Natural killer cell (primary cell): Measurements from ENCODE around the gene ARL5C. TPM values are rescaled to one million over a fixed set of nuclear protein-coding genes. Genes with fewer than 3 reads are reported as not detected.

Source experiments
- ATAC-seq, 3 donors: fragments of 150-1000 bp in 2 of 3; fragments of 200-7000 bp in 1 of 3; cut with Tn5 transposase; 1 replicate in 1 of 3; 2 replicates in 2 of 3; pipeline ENCODE4 v1.10.0; 2021; ENCODE audit warnings: mild to moderate bottlenecking in 2 of 3, moderate library complexity in 2 of 3
- DNase-seq, 2 donors: peaks; one replicate each; pipeline versions ENCODE4 v3.0.0 to v3.0.0-alpha.2; 2013 to 2021; ENCODE audit warnings: mixed read lengths in 1 of 2
- H3K27ac ChIP-seq: one replicate; pipeline ENCODE4 v1.5.1; 2013; ENCODE audit warnings: mild to moderate bottlenecking, low read length
- H3K27me3 ChIP-seq: one replicate; pipeline ENCODE4 v1.6.1; 2013; ENCODE audit warnings: low read length; ENCODE audit not compliant: control insufficient read depth, insufficient read depth
- H3K36me3 ChIP-seq: one replicate; pipeline ENCODE4 v1.6.1; 2013; ENCODE audit warnings: low read length; ENCODE audit not compliant: control insufficient read depth, insufficient read depth
- H3K4me1 ChIP-seq: one replicate; pipeline ENCODE4 v1.6.1; 2013; ENCODE audit warnings: low read length; ENCODE audit not compliant: control insufficient read depth, insufficient read depth
- H3K4me3 ChIP-seq: one replicate; pipeline ENCODE4 v1.5.1; 2013; ENCODE audit warnings: low read length
- H3K9me3 ChIP-seq: one replicate; pipeline ENCODE4 v1.6.1; 2013; ENCODE audit warnings: low read length; ENCODE audit not compliant: control insufficient read depth, insufficient read depth
- H3K27ac Mint-ChIP-seq, 2 donors: one replicate each; pipeline ENCODE4 v1.8.0; 2022; ENCODE audit warnings: mild to moderate bottlenecking in 2 of 2, mixed read lengths in 2 of 2, moderate library complexity in 1 of 2
- H3K27me3 Mint-ChIP-seq, 2 donors: one replicate each; pipeline ENCODE4 v1.8.0; 2022; ENCODE audit warnings: low read depth in 2 of 2, mixed read lengths in 2 of 2
- H3K36me3 Mint-ChIP-seq: one replicate; pipeline ENCODE4 v1.8.0; 2022; ENCODE audit warnings: mixed read lengths
- H3K4me1 Mint-ChIP-seq, 2 donors: one replicate each; pipeline ENCODE4 v1.8.0; 2022; ENCODE audit warnings: mixed read lengths in 2 of 2
- H3K4me3 Mint-ChIP-seq: one replicate; pipeline ENCODE4 v1.8.0; 2022; ENCODE audit warnings: mild to moderate bottlenecking, moderate library complexity, mixed read lengths
- H3K9me3 Mint-ChIP-seq, 2 donors: one replicate each; pipeline ENCODE4 v1.8.0; 2022; ENCODE audit warnings: mixed read lengths in 2 of 2
- WGBS: methylation state at CpG from one replicate; pipeline ENCODE4 v1.1.7; 2013; ENCODE audit warnings: missing lambda C conversion rate; ENCODE audit not compliant: insufficient coverage; 5-methylcytosine and 5-hydroxymethylcytosine counted together
- intact Hi-C: fragments of 100-400 bp; cut with micrococcal nuclease; formaldehyde crosslinking; loops from one replicate; pipeline ENCODE4 v1.14.2; 2022
- total RNA-seq, 4 donors: library from RNA; stranded (reverse); fragments of 120-200 nt in 1 of 4; gene quantifications; one replicate each; pipeline versions ENCODE4 v1.2.3 to v1.2.4, GENCODE V29; 2013 to 2022
- TF ChIP-seq, protein P1 (sequence below): fragments of 200-600 bp; IDR thresholded peaks from one replicate; pipeline ENCODE4 v1.8.0; 2022; ENCODE audit warnings: antibody characterized with exemption

ARL5C gene
- total RNA-seq, 3 donors from 2014 or later (not counting 1 experiment from before 2014, with no cell fraction given): 0.33 TPM; not detected in 2

DNA sequence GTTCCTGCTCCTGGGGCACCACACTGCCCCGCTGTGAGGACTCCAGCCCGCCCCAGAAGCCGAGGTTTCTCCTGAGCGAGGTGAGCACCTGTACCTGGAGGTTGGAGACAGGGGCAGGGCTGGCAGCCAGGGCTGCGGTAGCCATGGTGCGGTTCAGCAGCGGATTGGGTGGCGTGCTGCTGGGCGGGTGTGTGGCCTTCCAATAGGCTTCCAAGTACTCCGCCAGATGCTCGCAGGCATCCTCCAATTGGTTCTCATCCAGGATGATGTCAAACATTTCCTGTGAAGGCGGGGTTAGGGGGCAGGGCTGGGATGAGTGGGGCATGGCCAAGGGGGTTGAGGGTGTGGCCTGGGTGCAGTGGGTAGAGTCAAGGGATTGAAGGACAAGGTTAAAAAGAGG is 11.3 kb upstream of the ARL5C start:
- no peak overlapping the region for H3K4me3 ChIP-seq
- no peak overlapping the region for H3K4me3 Mint-ChIP-seq
- intact Hi-C loops: no loop called here
- 97% methylated on average over 12 of the region's 12 CpGs for WGBS
- peaks cover 30% of the 10 kb centered on the region for H3K36me3 ChIP-seq
- H3K9me3 Mint-ChIP-seq: no peaks in the 10 kb centered on the region
- no peak overlapping the region for H3K27ac Mint-ChIP-seq
- DNase-seq: no peak
- H3K27me3 Mint-ChIP-seq: no peaks in the 10 kb centered on the region
- no peak for ATAC-seq
- TF ChIP-seq, protein P1, sequence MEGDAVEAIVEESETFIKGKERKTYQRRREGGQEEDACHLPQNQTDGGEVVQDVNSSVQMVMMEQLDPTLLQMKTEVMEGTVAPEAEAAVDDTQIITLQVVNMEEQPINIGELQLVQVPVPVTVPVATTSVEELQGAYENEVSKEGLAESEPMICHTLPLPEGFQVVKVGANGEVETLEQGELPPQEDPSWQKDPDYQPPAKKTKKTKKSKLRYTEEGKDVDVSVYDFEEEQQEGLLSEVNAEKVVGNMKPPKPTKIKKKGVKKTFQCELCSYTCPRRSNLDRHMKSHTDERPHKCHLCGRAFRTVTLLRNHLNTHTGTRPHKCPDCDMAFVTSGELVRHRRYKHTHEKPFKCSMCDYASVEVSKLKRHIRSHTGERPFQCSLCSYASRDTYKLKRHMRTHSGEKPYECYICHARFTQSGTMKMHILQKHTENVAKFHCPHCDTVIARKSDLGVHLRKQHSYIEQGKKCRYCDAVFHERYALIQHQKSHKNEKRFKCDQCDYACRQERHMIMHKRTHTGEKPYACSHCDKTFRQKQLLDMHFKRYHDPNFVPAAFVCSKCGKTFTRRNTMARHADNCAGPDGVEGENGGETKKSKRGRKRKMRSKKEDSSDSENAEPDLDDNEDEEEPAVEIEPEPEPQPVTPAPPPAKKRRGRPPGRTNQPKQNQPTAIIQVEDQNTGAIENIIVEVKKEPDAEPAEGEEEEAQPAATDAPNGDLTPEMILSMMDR: no peak
- no peaks in the 10 kb centered on the region for H3K27me3 ChIP-seq
- H3K27ac ChIP-seq: no peak overlapping the region
- peaks cover 0 to 12% of the 10 kb centered on the region in 2 donors for H3K4me1 Mint-ChIP-seq
- peaks cover 7% of the 10 kb centered on the region for H3K4me1 ChIP-seq
- no peaks in the 10 kb centered on the region for H3K9me3 ChIP-seq
- H3K36me3 Mint-ChIP-seq: no peaks in the 10 kb centered on the region

DNA sequence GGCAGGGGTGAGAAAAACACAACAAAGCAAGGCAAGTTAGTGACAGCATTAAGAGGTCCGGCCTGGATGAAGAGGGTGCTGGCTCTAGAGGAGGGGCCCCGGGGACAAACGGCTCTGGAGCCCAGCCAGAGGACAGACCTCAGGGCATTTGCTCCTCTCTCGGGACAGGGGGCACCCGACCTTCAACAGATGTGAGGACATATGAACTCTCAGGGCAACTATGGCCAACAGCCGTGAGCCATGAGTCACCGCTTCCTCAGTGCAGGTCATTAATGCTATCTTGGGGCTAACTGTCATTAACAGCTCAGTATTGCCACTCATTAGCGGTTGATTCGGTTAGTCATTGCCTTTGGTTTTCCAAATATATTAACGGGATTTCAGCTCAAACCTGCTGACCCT is 9.7 kb upstream of the ARL5C start:
- H3K36me3 Mint-ChIP-seq: no peaks in the 10 kb centered on the region
- no peak for DNase-seq
- Histone ChIP-seq H3K4me1 (peaks cover 7% of the 10 kb centered on the region), H3K27me3 (no peaks in the 10 kb centered on the region), H3K4me3 (no peak overlapping the region), H3K27ac (no peak overlapping the region), H3K36me3 (peaks cover 26% of the 10 kb centered on the region), H3K9me3 (no peaks in the 10 kb centered on the region)
- peaks cover 0 to 15% of the 10 kb centered on the region in 2 donors for H3K4me1 Mint-ChIP-seq
- TF ChIP-seq, protein P1: no peak
- no peak overlapping the region for H3K27ac Mint-ChIP-seq
- 87% methylated on average over 10 of the region's 10 CpGs for WGBS
- H3K27me3 Mint-ChIP-seq: no peaks in the 10 kb centered on the region
- no peak for ATAC-seq
- no peak overlapping the region for H3K4me3 Mint-ChIP-seq
- intact Hi-C loops: loop anchor here (1.0 kb wide), 2 partner anchors 106 to 192 kb away; no protein-coding TSS in a partner anchor
- H3K9me3 Mint-ChIP-seq: no peaks in the 10 kb centered on the region

DNA sequence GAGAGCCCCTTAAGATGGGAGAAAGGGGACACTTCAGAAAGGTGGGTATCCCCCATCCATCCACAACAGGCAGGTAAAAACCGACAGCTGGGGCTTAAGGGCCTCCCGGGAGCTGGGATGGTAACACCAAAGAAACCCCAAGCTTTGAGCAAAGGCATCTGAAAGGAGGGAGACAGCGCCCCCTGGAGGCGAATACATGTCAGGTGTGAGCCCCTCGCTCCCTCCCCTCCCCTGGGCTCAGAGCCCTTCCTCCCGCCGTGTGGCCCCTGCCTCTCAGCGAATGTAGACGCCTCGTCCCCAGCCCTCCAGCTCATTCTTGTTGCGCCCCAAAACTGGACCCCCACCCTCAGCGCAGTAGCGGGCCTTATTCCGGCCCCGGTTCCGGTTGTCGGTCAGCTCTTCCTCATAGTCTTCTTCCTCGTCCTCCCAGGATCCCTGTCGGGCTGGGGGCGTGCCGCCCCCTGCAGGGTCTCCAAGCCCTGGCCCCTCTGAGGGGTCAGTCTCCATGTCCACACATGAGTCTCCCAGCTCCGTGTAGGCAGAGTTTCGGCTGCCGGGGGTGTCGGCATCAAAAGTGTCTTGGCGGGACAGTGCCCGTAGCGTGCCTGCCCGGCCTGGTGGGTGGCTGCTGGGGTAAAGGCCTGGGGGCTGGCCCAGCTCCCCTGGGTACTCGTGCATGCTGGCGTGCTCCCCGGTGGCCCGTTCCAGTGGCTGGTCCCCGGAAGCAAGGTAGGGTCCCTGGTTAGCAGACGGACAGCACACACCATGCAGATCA is 9.1 kb upstream of the ARL5C start:
- WGBS: 68% methylated on average over 35 of the region's 35 CpGs
- peak; percentile 80 to 96 (median 94) for ATAC-seq
- Histone ChIP-seq H3K4me1 (peaks cover 7% of the 10 kb centered on the region), H3K36me3 (peaks cover 26% of the 10 kb centered on the region), H3K9me3 (no peaks in the 10 kb centered on the region), H3K27ac (no peak overlapping the region), H3K27me3 (no peaks in the 10 kb centered on the region), H3K4me3 (no peak overlapping the region)
- H3K4me3 Mint-ChIP-seq: no peak overlapping the region
- no peak overlapping the region for H3K27ac Mint-ChIP-seq
- H3K27me3 Mint-ChIP-seq: no peaks in the 10 kb centered on the region
- no peaks in the 10 kb centered on the region for H3K9me3 Mint-ChIP-seq
- intact Hi-C loops: loop anchor here (1.0 kb wide), 2 partner anchors 106 to 192 kb away; no protein-coding TSS in a partner anchor
- peak; percentile 75 to 93 for DNase-seq
- H3K4me1 Mint-ChIP-seq: peaks cover 0 to 15% of the 10 kb centered on the region in 2 donors
- TF ChIP-seq, protein P1: peak; percentile 92
- H3K36me3 Mint-ChIP-seq: no peaks in the 10 kb centered on the region
